Measurements from ENCODE around the gene OR6C3.
"Not testable (repeated sequence)": the region's sequence is repeated elsewhere in the genome, so short reads cannot be mapped to it uniquely, and the experiment has no call there.

OR6C3 gene

DNA sequence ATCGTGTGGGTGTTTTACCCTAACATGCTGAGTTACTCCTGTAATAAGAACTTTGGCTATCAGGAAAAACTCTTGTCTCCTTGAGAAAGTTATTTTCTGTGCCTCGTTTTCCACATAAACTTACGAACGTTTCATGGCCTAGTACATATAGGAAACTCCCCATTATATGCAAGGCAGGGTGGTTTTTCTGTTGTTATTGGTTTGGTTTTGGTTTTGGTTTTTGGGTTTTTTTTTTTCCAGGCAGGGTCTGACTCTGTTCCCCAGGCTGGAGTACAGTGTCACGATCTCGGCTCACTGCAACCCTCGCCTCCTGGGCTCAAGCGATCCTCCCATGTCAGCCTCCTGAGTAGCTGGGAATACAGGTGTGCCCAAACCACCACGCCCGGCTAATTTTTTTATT lies 5.5 kb downstream of the OR6C3 start:
- DNase-seq (ENCODE audit: low spot score) = no peak
- TF ChIP-seq, protein P1, sequence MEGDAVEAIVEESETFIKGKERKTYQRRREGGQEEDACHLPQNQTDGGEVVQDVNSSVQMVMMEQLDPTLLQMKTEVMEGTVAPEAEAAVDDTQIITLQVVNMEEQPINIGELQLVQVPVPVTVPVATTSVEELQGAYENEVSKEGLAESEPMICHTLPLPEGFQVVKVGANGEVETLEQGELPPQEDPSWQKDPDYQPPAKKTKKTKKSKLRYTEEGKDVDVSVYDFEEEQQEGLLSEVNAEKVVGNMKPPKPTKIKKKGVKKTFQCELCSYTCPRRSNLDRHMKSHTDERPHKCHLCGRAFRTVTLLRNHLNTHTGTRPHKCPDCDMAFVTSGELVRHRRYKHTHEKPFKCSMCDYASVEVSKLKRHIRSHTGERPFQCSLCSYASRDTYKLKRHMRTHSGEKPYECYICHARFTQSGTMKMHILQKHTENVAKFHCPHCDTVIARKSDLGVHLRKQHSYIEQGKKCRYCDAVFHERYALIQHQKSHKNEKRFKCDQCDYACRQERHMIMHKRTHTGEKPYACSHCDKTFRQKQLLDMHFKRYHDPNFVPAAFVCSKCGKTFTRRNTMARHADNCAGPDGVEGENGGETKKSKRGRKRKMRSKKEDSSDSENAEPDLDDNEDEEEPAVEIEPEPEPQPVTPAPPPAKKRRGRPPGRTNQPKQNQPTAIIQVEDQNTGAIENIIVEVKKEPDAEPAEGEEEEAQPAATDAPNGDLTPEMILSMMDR (IDR thresholded peaks at IDR 0.05; ENCODE audit: borderline replicate concordance, control extremely low read depth, extremely low read depth, insufficient read depth, missing control alignments) = no peak
- in situ Hi-C loops (cut with MboI; ENCODE audit: low sequenced_read_pairs, unreplicated experiment) = no loop called here

DNA sequence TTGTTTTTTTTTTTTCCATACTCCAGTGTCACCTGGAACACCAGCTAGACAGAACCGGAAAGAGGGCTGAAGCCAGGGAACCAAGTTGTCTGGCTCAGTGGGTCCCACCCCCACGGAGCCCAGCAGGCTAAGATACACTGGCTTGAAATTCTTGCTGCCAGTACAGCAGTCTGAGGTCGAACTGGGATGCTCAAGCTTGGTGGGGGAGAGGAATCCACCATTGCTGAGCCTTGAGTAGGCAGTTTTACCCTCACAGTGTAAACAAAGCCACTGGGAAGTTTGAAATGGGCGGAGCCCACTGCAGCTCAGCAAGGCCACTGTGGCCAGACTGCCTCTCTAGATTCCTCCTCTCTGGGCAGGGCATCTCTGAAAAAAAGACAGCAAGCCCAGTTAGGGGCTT lies 24.8 kb downstream of the OR6C3 start:
- in situ Hi-C loops (cut with MboI; ENCODE audit: low sequenced_read_pairs, unreplicated experiment); DNase-seq (ENCODE audit: low spot score): not testable (repeated sequence)

DNA sequence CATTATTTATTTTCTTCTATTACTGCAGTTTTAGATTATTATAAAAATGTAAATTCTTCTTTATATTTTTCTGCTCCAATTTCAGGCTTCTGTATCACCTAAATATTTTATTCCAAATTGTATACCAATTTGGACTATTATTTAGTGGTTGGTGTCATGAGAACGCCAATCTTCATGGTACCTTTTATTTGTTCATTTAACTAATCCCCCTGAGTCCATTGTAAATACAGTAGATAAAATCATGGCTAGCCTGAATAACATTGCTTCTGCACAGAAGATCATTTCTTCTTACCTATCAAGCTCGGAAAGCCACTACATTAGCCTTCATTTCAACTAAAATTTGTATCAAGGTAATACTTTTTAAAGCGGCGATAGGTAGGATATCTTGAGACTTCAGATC lies 32.1 kb downstream of the OR6C3 start, which contains the start of gene OR6C75:
Gene OR6C75 (plus strand): TSS at position 301 of the 400 bp plus-strand sequence. CDS start 2,136 bp downstream, outside the sequence.
- in situ Hi-C loops (cut with MboI; ENCODE audit: low sequenced_read_pairs, unreplicated experiment) = no loop called here
- DNase-seq (ENCODE audit: low spot score) = no peak
- TF ChIP-seq, protein P1 (IDR thresholded peaks at IDR 0.05; ENCODE audit: borderline replicate concordance, control extremely low read depth, extremely low read depth, insufficient read depth, missing control alignments) = no peak

DNA sequence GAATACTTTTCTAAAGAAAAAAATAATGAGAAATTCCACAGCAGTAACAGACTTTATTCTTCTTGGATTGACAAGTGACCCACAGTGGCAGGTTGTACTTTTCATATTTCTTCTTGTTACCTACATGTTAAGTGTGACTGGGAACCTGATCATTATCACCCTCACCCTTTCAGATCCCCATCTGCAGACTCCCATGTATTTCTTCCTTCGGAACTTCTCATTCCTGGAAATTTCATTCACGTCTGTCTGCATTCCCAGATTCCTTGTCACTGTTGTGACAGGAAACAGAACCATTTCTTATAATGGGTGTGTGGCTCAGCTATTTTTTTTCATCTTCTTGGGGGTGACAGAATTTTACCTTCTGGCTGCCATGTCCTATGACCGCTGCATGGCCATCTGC lies 34.5 kb downstream of the OR6C3 start:
- TF ChIP-seq, protein P1 (IDR thresholded peaks at IDR 0.05; ENCODE audit: borderline replicate concordance, control extremely low read depth, extremely low read depth, insufficient read depth, missing control alignments) = no peak
- DNase-seq (ENCODE audit: low spot score) = no peak
- in situ Hi-C loops (cut with MboI; ENCODE audit: low sequenced_read_pairs, unreplicated experiment) = no loop called here

DNA sequence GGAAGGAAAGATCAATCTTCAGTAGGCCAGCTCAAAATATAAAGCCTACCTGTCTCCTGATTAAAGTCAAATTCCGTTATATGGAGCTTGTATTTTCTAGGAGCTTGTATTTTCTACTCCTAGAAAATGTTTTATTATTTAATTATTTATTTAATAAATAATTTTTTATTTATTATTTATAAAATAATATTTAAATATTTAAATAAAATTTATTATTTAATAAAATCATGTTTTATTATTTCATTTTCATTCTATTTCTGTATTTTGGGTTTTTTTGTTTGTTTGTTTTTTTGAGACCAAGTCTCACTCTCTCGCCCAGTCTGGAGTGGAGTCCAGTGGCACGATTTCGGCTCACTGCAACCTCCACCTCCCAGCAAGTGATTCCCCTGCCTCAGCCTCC lies 42.0 kb downstream of the OR6C3 start:
- in situ Hi-C loops (cut with MboI; ENCODE audit: low sequenced_read_pairs, unreplicated experiment) = no loop called here
- no peak for DNase-seq (ENCODE audit: low spot score)
- TF ChIP-seq, protein P1 (IDR thresholded peaks at IDR 0.05; ENCODE audit: borderline replicate concordance, control extremely low read depth, extremely low read depth, insufficient read depth, missing control alignments) = no peak
